Calu3 (cell line): Measurements from ENCODE around the gene CHST9. TPM values are rescaled to one million over a fixed set of nuclear protein-coding genes. Genes with fewer than 3 reads are reported as not detected.
A peak's percentile ranks its signal among the peaks of the same experiment; 100 is the strongest.

Experiments used
- BruUV-seq: library from RNA; stranded (reverse); fragments of 400-500 nt; replicated peaks from 2 replicates; lab custom pipeline; 2021; lab: Mats Ljungman, UMichigan
- CTCF ChIA-PET: fragments of 300-600 bp; sonication (Branson Sonifier 250); formaldehyde crosslinking; loops from one replicate; lab custom pipeline; 2022; ENCODE audit warnings: antibody characterized with exemption; lab: Charles Lee
- DNase-seq: peaks from one replicate; pipeline ENCODE4 v3.0.0; 2022
- H3K27ac Mint-ChIP-seq: one replicate; pipeline ENCODE4 v1.8.0; 2022; ENCODE audit warnings: mixed read lengths; ENCODE audit not compliant: unreplicated experiment
- H3K27me3 Mint-ChIP-seq: one replicate; pipeline ENCODE4 v1.8.0; 2022; ENCODE audit warnings: mixed read lengths; ENCODE audit not compliant: unreplicated experiment
- H3K36me3 Mint-ChIP-seq: one replicate; pipeline ENCODE4 v1.8.0; 2022; ENCODE audit warnings: mild to moderate bottlenecking, moderate library complexity, mixed read lengths; ENCODE audit not compliant: insufficient read depth, unreplicated experiment
- H3K4me1 Mint-ChIP-seq: one replicate; pipeline ENCODE4 v1.8.0; 2022; ENCODE audit warnings: mild to moderate bottlenecking, low read depth, mixed read lengths; ENCODE audit not compliant: unreplicated experiment
- H3K4me3 Mint-ChIP-seq: one replicate; pipeline ENCODE4 v1.8.0; 2022; ENCODE audit warnings: mild to moderate bottlenecking, low read depth, moderate library complexity, mixed read lengths; ENCODE audit not compliant: unreplicated experiment
- H3K9me3 Mint-ChIP-seq: one replicate; pipeline ENCODE4 v1.8.0; 2022; ENCODE audit warnings: low read depth, mixed read lengths; ENCODE audit not compliant: unreplicated experiment
- intact Hi-C: fragments of 100-400 bp; cut with micrococcal nuclease; formaldehyde crosslinking; loops from one replicate; pipeline ENCODE4 v1.10.0; 2022; ENCODE audit not compliant: unreplicated experiment
- total RNA-seq: library from RNA; stranded (reverse); gene quantifications from 2 replicates; pipeline ENCODE4 v1.2.3, GENCODE V29; 2022
- TF ChIP-seq, protein P1 (sequence below): fragments of 200-600 bp; IDR thresholded peaks from one replicate; pipeline ENCODE4 v1.8.0; 2022; ENCODE audit warnings: antibody characterized with exemption; ENCODE audit not compliant: unreplicated experiment

Gene CHST9
- total RNA-seq, 1 experiment from 2014 or later, result 56.9 TPM

DNA sequence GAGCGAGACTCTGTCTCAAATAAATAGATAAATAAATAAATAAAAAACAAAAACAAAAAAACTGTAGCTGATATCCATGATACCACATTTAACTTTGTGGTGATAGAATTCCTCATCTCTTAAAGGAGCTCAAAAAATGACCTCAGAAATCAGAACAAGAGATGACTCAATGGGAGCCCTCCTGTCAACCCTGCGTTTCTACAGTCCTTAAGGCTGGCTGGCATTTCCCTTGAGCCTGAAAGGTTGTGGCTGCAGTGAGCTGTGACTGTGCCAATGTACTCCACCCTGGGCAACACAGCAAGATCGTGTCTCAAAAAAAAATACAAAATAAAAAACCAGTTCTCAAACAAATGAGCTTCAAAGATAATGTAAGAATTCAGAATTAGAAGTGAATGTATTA is 40.4 kb downstream of the CHST9 start:
- H3K4me3 Mint-ChIP-seq, result peak overlapping the region; percentile 14
- peak overlapping the region; percentile 72 for H3K27ac Mint-ChIP-seq
- no peak for DNase-seq
- peaks cover 4% of the 10 kb centered on the region for H3K36me3 Mint-ChIP-seq
- TF ChIP-seq, protein P1, sequence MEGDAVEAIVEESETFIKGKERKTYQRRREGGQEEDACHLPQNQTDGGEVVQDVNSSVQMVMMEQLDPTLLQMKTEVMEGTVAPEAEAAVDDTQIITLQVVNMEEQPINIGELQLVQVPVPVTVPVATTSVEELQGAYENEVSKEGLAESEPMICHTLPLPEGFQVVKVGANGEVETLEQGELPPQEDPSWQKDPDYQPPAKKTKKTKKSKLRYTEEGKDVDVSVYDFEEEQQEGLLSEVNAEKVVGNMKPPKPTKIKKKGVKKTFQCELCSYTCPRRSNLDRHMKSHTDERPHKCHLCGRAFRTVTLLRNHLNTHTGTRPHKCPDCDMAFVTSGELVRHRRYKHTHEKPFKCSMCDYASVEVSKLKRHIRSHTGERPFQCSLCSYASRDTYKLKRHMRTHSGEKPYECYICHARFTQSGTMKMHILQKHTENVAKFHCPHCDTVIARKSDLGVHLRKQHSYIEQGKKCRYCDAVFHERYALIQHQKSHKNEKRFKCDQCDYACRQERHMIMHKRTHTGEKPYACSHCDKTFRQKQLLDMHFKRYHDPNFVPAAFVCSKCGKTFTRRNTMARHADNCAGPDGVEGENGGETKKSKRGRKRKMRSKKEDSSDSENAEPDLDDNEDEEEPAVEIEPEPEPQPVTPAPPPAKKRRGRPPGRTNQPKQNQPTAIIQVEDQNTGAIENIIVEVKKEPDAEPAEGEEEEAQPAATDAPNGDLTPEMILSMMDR, result no peak
- no TSS peak for BruUV-seq
- intact Hi-C loops, result loop anchor here (2.0 kb wide), 1 partner anchor 38 kb away; no protein-coding TSS in a partner anchor
- H3K4me1 Mint-ChIP-seq, result peaks cover 27% of the 10 kb centered on the region
- no peaks in the 10 kb centered on the region for H3K27me3 Mint-ChIP-seq
- no peaks in the 10 kb centered on the region for H3K9me3 Mint-ChIP-seq
- CTCF ChIA-PET, result no interaction called here

GRCh38 chr18:27143580-27144287 is 41.4 kb downstream of the CHST9 start:
- TF ChIP-seq, protein P1, result no peak
- BruUV-seq, result no TSS peak
- peak overlapping the region; percentile 72 for H3K27ac Mint-ChIP-seq
- DNase-seq, result peak; percentile 56
- H3K4me3 Mint-ChIP-seq, result peak overlapping the region; percentile 14
- peaks cover 26% of the 10 kb centered on the region for H3K4me1 Mint-ChIP-seq
- H3K9me3 Mint-ChIP-seq, result no peaks in the 10 kb centered on the region
- peaks cover 4% of the 10 kb centered on the region for H3K36me3 Mint-ChIP-seq
- intact Hi-C loops, result loop anchor here (2.0 kb wide), 2 partner anchors 39 to 61 kb away; no protein-coding TSS in a partner anchor
- H3K27me3 Mint-ChIP-seq, result no peaks in the 10 kb centered on the region
- CTCF ChIA-PET, result no interaction called here

GRCh38 chr18:27142891-27143290 is 42.2 kb downstream of the CHST9 start:
- TF ChIP-seq, protein P1, result no peak
- Mint-ChIP-seq H3K27me3 (no peaks in the 10 kb centered on the region), H3K9me3 (no peaks in the 10 kb centered on the region), H3K36me3 (peaks cover 8% of the 10 kb centered on the region), H3K27ac (peak overlapping the region; percentile 48), H3K4me3 (peak overlapping the region; percentile 53), H3K4me1 (peaks cover 34% of the 10 kb centered on the region)
- intact Hi-C loops, result loop anchor here (2.0 kb wide), 1 partner anchor 60 kb away; no protein-coding TSS in a partner anchor
- DNase-seq, result no peak
- BruUV-seq, result no TSS peak
- CTCF ChIA-PET, result no interaction called here

DNA sequence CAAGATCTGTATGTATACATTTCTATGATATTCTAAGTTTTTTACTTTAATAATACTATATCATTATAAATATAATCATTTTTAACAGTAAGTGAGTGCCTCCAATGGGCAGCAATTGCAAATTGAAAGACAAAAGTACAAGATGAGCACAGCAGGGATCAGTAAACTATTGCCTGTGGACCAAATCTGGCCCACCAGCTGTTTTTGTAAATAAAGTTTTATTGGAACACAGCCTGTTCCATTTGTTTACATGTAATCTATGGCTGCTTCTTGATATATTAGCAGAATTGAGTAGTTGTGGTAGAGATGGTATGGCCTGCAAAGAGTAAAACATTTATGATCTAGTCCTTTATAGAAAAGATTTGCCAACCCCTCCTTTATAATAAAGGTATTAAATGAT is 43.2 kb downstream of the CHST9 start:
- peaks cover 14% of the 10 kb centered on the region for H3K36me3 Mint-ChIP-seq

More for the DNA sequence above, 43.2 kb downstream of the CHST9 start:
- intact Hi-C loops, result loop anchor here (2.0 kb wide), 1 partner anchor 59 kb away; no protein-coding TSS in a partner anchor
- H3K9me3 Mint-ChIP-seq, result no peaks in the 10 kb centered on the region
- DNase-seq, result no peak
- no peak overlapping the region for H3K27ac Mint-ChIP-seq
- TF ChIP-seq, protein P1, result no peak
- H3K4me1 Mint-ChIP-seq, result peaks cover 44% of the 10 kb centered on the region
- CTCF ChIA-PET, result no interaction called here
- no TSS peak for BruUV-seq
- H3K27me3 Mint-ChIP-seq, result no peaks in the 10 kb centered on the region
- H3K4me3 Mint-ChIP-seq, result peak overlapping the region; percentile 53
